GM23338 (cell line): Measurements from ENCODE around the gene PAK4. TPM values are rescaled to one million over a fixed set of nuclear protein-coding genes. Genes with fewer than 3 reads are reported as not detected.

Source experiments
- ATAC-seq: fragments of 200-7000 bp; cut with Tn5 transposase; 3 replicates; pipeline ENCODE4 v1.9.1; 2020
- DNase-seq: peaks from one replicate; pipeline ENCODE4 v3.0.0-alpha.2; 2015; ENCODE audit warnings: low spot score
- H2AFZ ChIP-seq: fragments of 200-600 bp; sonication (generic); 2 replicates; pipeline ENCODE4 v1.8.0; 2016; ENCODE audit warnings: antibody characterized with exemption, mild to moderate bottlenecking, moderate library complexity
- H3F3A ChIP-seq: fragments of 200-600 bp; sonication (generic); replicated peaks from 2 replicates; pipeline ENCODE4 v1.8.0; 2017; ENCODE audit warnings: antibody characterized with exemption, mixed run types, low read depth
- H3K27ac ChIP-seq: fragments of 200-600 bp; sonication (generic); 2 replicates; pipeline ENCODE4 v1.6.1; 2016; ENCODE audit warnings: low read depth
- H3K27me3 ChIP-seq: fragments of 200-600 bp; sonication (generic); 2 replicates; pipeline ENCODE4 v1.8.0; 2016; ENCODE audit warnings: mild to moderate bottlenecking, mixed run types, moderate library complexity; ENCODE audit not compliant: insufficient read depth
- H3K36me3 ChIP-seq: fragments of 200-600 bp; sonication (generic); 2 replicates; pipeline ENCODE4 v1.8.0; 2016; ENCODE audit warnings: mild to moderate bottlenecking; ENCODE audit not compliant: insufficient read depth
- H3K4me1 ChIP-seq: fragments of 200-600 bp; sonication (generic); 2 replicates; pipeline ENCODE4 v1.8.0; 2016; ENCODE audit warnings: mild to moderate bottlenecking, moderate library complexity; ENCODE audit not compliant: insufficient read depth
- H3K4me2 ChIP-seq: fragments of 200-600 bp; sonication (generic); 2 replicates; pipeline ENCODE4 v1.7.1; 2017; ENCODE audit warnings: mixed run types
- H3K4me3 ChIP-seq: fragments of 200-600 bp; sonication (generic); 2 replicates; pipeline ENCODE4 v1.6.1; 2016; ENCODE audit warnings: mixed run types
- H3K79me2 ChIP-seq: fragments of 200-600 bp; sonication (generic); replicated peaks from 2 replicates; pipeline ENCODE4 v1.8.0; 2017; ENCODE audit warnings: mild to moderate bottlenecking; ENCODE audit not compliant: insufficient read depth
- H3K9me2 ChIP-seq: fragments of 200-600 bp; sonication (generic); 2 replicates; pipeline ENCODE4 v1.8.0; 2017; ENCODE audit not compliant: insufficient read depth
- H4K20me1 ChIP-seq: fragments of 200-600 bp; sonication (generic); replicated peaks from 2 replicates; pipeline ENCODE4 v1.8.0; 2017; ENCODE audit warnings: mild to moderate bottlenecking; ENCODE audit not compliant: insufficient read depth
- H3K27ac Mint-ChIP-seq: 2 replicates; pipeline ENCODE4 v1.8.0; 2020; ENCODE audit warnings: inconsistent platforms, mild to moderate bottlenecking, moderate library complexity, mixed read lengths
- H3K27me3 Mint-ChIP-seq: 3 replicates; pipeline ENCODE4 v1.8.0; 2022; ENCODE audit warnings: low read depth, mild to moderate bottlenecking, moderate library complexity, mixed read lengths, inconsistent platforms; ENCODE audit not compliant: insufficient read depth, poor library complexity
- H3K36me3 Mint-ChIP-seq: 3 replicates; pipeline ENCODE4 v1.8.0; 2021; ENCODE audit warnings: low read depth, mild to moderate bottlenecking, inconsistent platforms, moderate library complexity, mixed read lengths
- H3K4me1 Mint-ChIP-seq: 3 replicates; pipeline ENCODE4 v1.8.0; 2020; ENCODE audit warnings: mild to moderate bottlenecking, inconsistent platforms, mixed read lengths
- H3K4me3 Mint-ChIP-seq: 3 replicates; pipeline ENCODE4 v1.8.0; 2021; ENCODE audit warnings: moderate library complexity, mild to moderate bottlenecking, inconsistent platforms, mixed read lengths
- H3K9me3 Mint-ChIP-seq: 3 replicates; pipeline ENCODE4 v1.8.0; 2020; ENCODE audit warnings: moderate library complexity, mild to moderate bottlenecking, inconsistent platforms, mixed read lengths
- CREB1 ChIP-seq: fragments of 250-450 bp; sonication (Bioruptor Pico); IDR thresholded peaks from 2 replicates; pipeline ENCODE4 v1.5.0; 2020; ENCODE audit warnings: low read depth, mild to moderate bottlenecking, moderate library complexity
- CTCF ChIP-seq, 2 experiments: fragments of 200-600 bp in 1 of 2; sonication (generic) in 1 of 2; conservative IDR thresholded peaks; 2 replicates each; pipeline versions ENCODE4 v1.5.1 to v1.6.1; 2016 to 2017; ENCODE audit warnings: antibody characterized with exemption in 2 of 2, low read depth in 2 of 2, mild to moderate bottlenecking in 2 of 2, moderate library complexity in 1 of 2
- EZH2phosphoT487 ChIP-seq: fragments of 200-600 bp; sonication (generic); IDR thresholded peaks from one replicate; pipeline ENCODE4 v1.8.1; 2018; ENCODE audit warnings: antibody characterized with exemption; ENCODE audit not compliant: unreplicated experiment
- JUNB ChIP-seq: IDR thresholded peaks from one replicate; pipeline ENCODE4 v1.6.1; 2016; ENCODE audit warnings: antibody characterized with exemption; ENCODE audit not compliant: unreplicated experiment
- REST ChIP-seq: IDR thresholded peaks from one replicate; pipeline ENCODE4 v1.6.1; 2018; ENCODE audit warnings: antibody characterized with exemption; ENCODE audit not compliant: unreplicated experiment
- ZNF114 ChIP-seq: fragments of 250-450 bp; sonication (Bioruptor Pico); IDR thresholded peaks from 2 replicates; pipeline ENCODE4 v1.5.0; 2020; ENCODE audit warnings: mild to moderate bottlenecking, moderate library complexity
- ZNF331 ChIP-seq: fragments of 250-450 bp; sonication (Bioruptor Pico); IDR thresholded peaks from 2 replicates; pipeline ENCODE4 v1.5.0; 2020; ENCODE audit warnings: low read depth, mild to moderate bottlenecking, moderate library complexity
- polyA plus RNA-seq: library from polyadenylated mRNA; unstranded; fragments of >200 nt; fragmentation: Nextera tagmentation; extraction: Ambion mirVana; gene quantifications from 2 replicates; pipeline ENCODE4 v1.2.1, GENCODE V29; 2016
- total RNA-seq: library from RNA; depleted of rRNA; stranded (reverse); fragments of >200 nt; shearing (Covaris generic); gene quantifications from 2 replicates; pipeline ENCODE4 v1.2.3, GENCODE V29; 2014

The PAK4 gene
- total and polyA plus RNA-seq, 2 experiments from 2014 or later, result 28.7 to 35.4 TPM

- Histone ChIP-seq H3K4me1 (no peaks in the 10 kb centered on the region; the same call in 1 of the 2 replicates), H3F3A (no peaks in the 10 kb centered on the region), H3K4me2 (no peak overlapping the region), H3K27me3 (peaks cover 39% of the 10 kb centered on the region), H3K4me3 (no peak overlapping the region), H2AFZ (no peak overlapping the region), H3K9me2 (no peaks in the 10 kb centered on the region), H3K27ac (no peak overlapping the region), H3K36me3 (no peaks in the 10 kb centered on the region), H3K79me2 (no peaks in the 10 kb centered on the region), H4K20me1 (no peaks in the 10 kb centered on the region)
- ATAC-seq, result no peak
- no peaks in the 10 kb centered on the region; the same call in 2 of the 3 replicates for H3K4me1 Mint-ChIP-seq
- H3K4me3 Mint-ChIP-seq, result no peak overlapping the region
- no peak for DNase-seq
- TF ChIP-seq JUNB (no peak), ZNF331 (CRISPR knock-in tag) (no peak), EZH2phosphoT487 (no peak), CREB1 (CRISPR knock-in tag) (no peak), REST (no peak), ZNF114 (CRISPR knock-in tag) (no peak)
- H3K9me3 Mint-ChIP-seq, result no peaks in the 10 kb centered on the region
- peaks cover 31% of the 10 kb centered on the region for H3K27me3 Mint-ChIP-seq
- H3K36me3 Mint-ChIP-seq, result no peaks in the 10 kb centered on the region
- no peak overlapping the region for H3K27ac Mint-ChIP-seq
Observed at GRCh38 chr19:39202998-39203355, 77.4 kb downstream of the PAK4 start.

- peak within 1 kb of the TSS; percentile 46 for H3K4me3 ChIP-seq
- no peaks in the 10 kb centered on the region for H3K36me3 Mint-ChIP-seq
- H3K9me2 ChIP-seq, result no peaks in the 10 kb centered on the region
- ATAC-seq (peak; percentile 66), DNase-seq (peak; percentile 63)
- peaks cover 26% of the 10 kb centered on the region for H3K27me3 Mint-ChIP-seq
- no peaks in the 10 kb centered on the region for H3K79me2 ChIP-seq
- no peak within 1 kb of the TSS for H3K27ac ChIP-seq
- peak in 1 of 2 experiments; percentile 45; a peak in 2 of 4 replicates for TF ChIP-seq CTCF (conservative IDR thresholded peaks at IDR 0.05; ENCODE audit: low read depth in 2 of 2)
- TF ChIP-seq JUNB, result no peak
- H2AFZ ChIP-seq, result peak within 1 kb of the TSS; percentile 90
- H3F3A ChIP-seq, result no peaks in the 10 kb centered on the region
- H3K9me3 Mint-ChIP-seq, result no peaks in the 10 kb centered on the region
- peaks cover 34% of the 10 kb centered on the region for H3K27me3 ChIP-seq
- H3K27ac Mint-ChIP-seq, result no peak within 1 kb of the TSS
- no peaks in the 10 kb centered on the region for H3K36me3 ChIP-seq
- peak within 1 kb of the TSS; percentile 77 for H3K4me2 ChIP-seq
- H4K20me1 ChIP-seq, result no peaks in the 10 kb centered on the region
- H3K4me1 Mint-ChIP-seq, result no peaks in the 10 kb centered on the region; the same call in 2 of the 3 replicates
- H3K4me1 ChIP-seq, result no peaks in the 10 kb centered on the region; the same call in 1 of the 2 replicates
- peak within 1 kb of the TSS; percentile 41; the same call in 1 of the 3 replicates for H3K4me3 Mint-ChIP-seq
Observed at GRCh38 chr19:39203372-39204341, 78.1 kb downstream of the PAK4 start, which contains the start of gene SYCN. TSS of gene SYCN (minus strand) at chr19:39204263. CDS start at chr19:39204254, 9 bp downstream.
